Measurements from ENCODE around the gene BAD. TPM values are rescaled to one million over a fixed set of nuclear protein-coding genes. Genes with fewer than 3 reads are reported as not detected.
A peak's percentile ranks its signal among the peaks of the same experiment; 100 is the strongest.

Gene BAD
- total and polyA plus RNA-seq, 2 of the 13 experiments (the other 11 are each of a cell fraction or from before 2014, with no cell fraction given) = 17.9 to 28.5 TPM

GRCh38 chr11:64240435-64241240 lies 43.8 kb downstream of the BAD start, which contains the start of gene FKBP2 (continued):
- TF ChIP-seq FUBP1 (CRISPR knock-in tag; IDR thresholded peaks at IDR 0.05; ENCODE audit: borderline replicate concordance) (no peak), ZNF180 (CRISPR knock-in tag; IDR thresholded peaks at IDR 0.05; ENCODE audit: borderline replicate concordance, low read depth) (no peak), TARDBP (CRISPR knock-in tag; IDR thresholded peaks at IDR 0.05) (peak; percentile 71), EHMT2 (IDR thresholded peaks at IDR 0.05; ENCODE audit: borderline replicate concordance, low read depth, low read length) (no peak), ZNF800 (CRISPR knock-in tag; IDR thresholded peaks at IDR 0.05) (0 out of 2 replicates have a peak, but pooled peaks have one; percentile 64), LBX2 (CRISPR knock-in tag; IDR thresholded peaks at IDR 0.05; ENCODE audit: borderline replicate concordance) (no peak), RFX3 (CRISPR knock-in tag; IDR thresholded peaks at IDR 0.05) (peak; percentile 20; the same call in 1 of the 2 replicates), SPEN (CRISPR knock-in tag; IDR thresholded peaks at IDR 0.05; ENCODE audit: low read depth) (peak; percentile 74; the same call in 1 of the 2 replicates), ZNF260 (CRISPR knock-in tag; IDR thresholded peaks at IDR 0.05; ENCODE audit: borderline replicate concordance, low read depth) (no peak), ZNF772 (CRISPR knock-in tag; IDR thresholded peaks at IDR 0.05) (no peak), ZC3H4 (CRISPR knock-in tag; IDR thresholded peaks at IDR 0.05; ENCODE audit: borderline replicate concordance) (no peak), CREB1 (IDR thresholded peaks at IDR 0.05) (peak; percentile 93), CREB1 (CRISPR knock-in tag; IDR thresholded peaks at IDR 0.05) (peak; percentile 97), ZBTB49 (CRISPR knock-in tag; IDR thresholded peaks at IDR 0.05; ENCODE audit: borderline replicate concordance) (no peak), ZNF564 (CRISPR knock-in tag; IDR thresholded peaks at IDR 0.05) (no peak), ZNF747 (CRISPR knock-in tag; IDR thresholded peaks at IDR 0.05; ENCODE audit: borderline replicate concordance) (peak; percentile 69), ZNF710 (CRISPR knock-in tag; IDR thresholded peaks at IDR 0.05; ENCODE audit: borderline replicate concordance) (no peak), JUN (CRISPR knock-in tag; IDR thresholded peaks at IDR 0.05) (no peak), TBL1XR1 (IDR thresholded peaks at IDR 0.05; ENCODE audit: borderline replicate concordance, low read length, partially characterized antibody) (no peak), NFYC (CRISPR knock-in tag; IDR thresholded peaks at IDR 0.05) (peak; percentile 86), ZNF251 (CRISPR knock-in tag; IDR thresholded peaks at IDR 0.05) (no peak)
